Colonic mucosa (tissue), 4 donors: Measurements from ENCODE around the gene RNF214. TPM values are rescaled to one million over a fixed set of nuclear protein-coding genes. Genes with fewer than 3 reads are reported as not detected.

Experiments
- DNase-seq: peaks from one replicate; pipeline ENCODE4 v3.0.0-alpha.2; 2020
- H3K27ac ChIP-seq: fragments of 200-600 bp; one replicate; pipeline ENCODE4 v1.8.0; 2021
- H3K27me3 ChIP-seq: fragments of 200-600 bp; one replicate; pipeline ENCODE4 v1.8.0; 2021
- H3K36me3 ChIP-seq: fragments of 200-600 bp; one replicate; pipeline ENCODE4 v1.8.0; 2021
- H3K4me1 ChIP-seq: fragments of 200-600 bp; one replicate; pipeline ENCODE4 v1.8.0; 2021; ENCODE audit warnings: mild to moderate bottlenecking
- H3K4me3 ChIP-seq: fragments of 200-600 bp; one replicate; pipeline ENCODE4 v1.8.0; 2021
- H3K9ac ChIP-seq, 2 donors: one replicate each; pipeline ENCODE4 v1.7.0; 2013; ENCODE audit warnings: control low read depth in 2 of 2, low read depth in 2 of 2, low read length in 2 of 2
- H3K9me3 ChIP-seq: fragments of 200-600 bp; one replicate; pipeline ENCODE4 v1.8.0; 2021
- intact Hi-C: fragments of 100-400 bp; cut with DNase I; formaldehyde crosslinking; loops from one replicate; pipeline ENCODE4 v1.14.1; 2022
- total RNA-seq, 2 donors: library from RNA; stranded (reverse); fragmentation: NEBNext Ultra II Directional in 1 of 2; extraction: Animal tissue kit (Norgen Biotek cat#: 25700) in 1 of 2; gene quantifications; one replicate each; pipeline ENCODE4 v1.2.1, GENCODE V29; 2021
- TF ChIP-seq, protein P1 (sequence below): fragments of 200-600 bp; IDR thresholded peaks from one replicate; pipeline ENCODE4 v1.8.0; 2022; ENCODE audit warnings: antibody characterized with exemption, mild to moderate bottlenecking
- donor health status: healthy.
- donor health status: DM: no; HTN: no; CAD: no.
- donor health status: DM: no; HTN: no; CAD: no.

RNF214 gene
- total RNA-seq, 2 donors from 2014 or later, result 20.0 to 20.3 TPM

DNA sequence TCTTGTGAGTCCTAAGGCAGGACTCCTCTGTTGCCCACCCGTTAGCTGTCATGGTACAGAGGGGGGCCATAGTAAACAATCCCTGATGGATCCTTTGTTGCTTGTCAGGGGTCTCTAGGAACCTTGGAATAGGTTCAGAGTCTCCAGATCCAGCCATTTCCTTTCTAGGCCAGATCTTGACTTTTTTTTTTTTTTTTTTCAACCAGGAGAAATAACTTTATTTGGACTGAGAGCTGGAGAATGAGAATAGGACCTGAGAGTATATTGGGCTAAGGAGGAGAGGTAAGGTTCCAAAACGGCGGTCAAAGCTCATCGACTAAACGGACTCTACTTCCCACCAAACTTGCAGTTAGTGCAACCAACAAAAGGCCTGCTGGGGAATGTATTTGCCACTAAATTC is 102.9 kb downstream of the RNF214 start:
- no peak overlapping the region for H3K27ac ChIP-seq
- no peak overlapping the region for H3K9ac ChIP-seq
- no peaks in the 10 kb centered on the region for H3K9me3 ChIP-seq
- intact Hi-C loops, result no loop called here
- no peaks in the 10 kb centered on the region for H3K27me3 ChIP-seq
- no peaks in the 10 kb centered on the region for H3K4me1 ChIP-seq
- no peak for DNase-seq
- TF ChIP-seq, protein P1, sequence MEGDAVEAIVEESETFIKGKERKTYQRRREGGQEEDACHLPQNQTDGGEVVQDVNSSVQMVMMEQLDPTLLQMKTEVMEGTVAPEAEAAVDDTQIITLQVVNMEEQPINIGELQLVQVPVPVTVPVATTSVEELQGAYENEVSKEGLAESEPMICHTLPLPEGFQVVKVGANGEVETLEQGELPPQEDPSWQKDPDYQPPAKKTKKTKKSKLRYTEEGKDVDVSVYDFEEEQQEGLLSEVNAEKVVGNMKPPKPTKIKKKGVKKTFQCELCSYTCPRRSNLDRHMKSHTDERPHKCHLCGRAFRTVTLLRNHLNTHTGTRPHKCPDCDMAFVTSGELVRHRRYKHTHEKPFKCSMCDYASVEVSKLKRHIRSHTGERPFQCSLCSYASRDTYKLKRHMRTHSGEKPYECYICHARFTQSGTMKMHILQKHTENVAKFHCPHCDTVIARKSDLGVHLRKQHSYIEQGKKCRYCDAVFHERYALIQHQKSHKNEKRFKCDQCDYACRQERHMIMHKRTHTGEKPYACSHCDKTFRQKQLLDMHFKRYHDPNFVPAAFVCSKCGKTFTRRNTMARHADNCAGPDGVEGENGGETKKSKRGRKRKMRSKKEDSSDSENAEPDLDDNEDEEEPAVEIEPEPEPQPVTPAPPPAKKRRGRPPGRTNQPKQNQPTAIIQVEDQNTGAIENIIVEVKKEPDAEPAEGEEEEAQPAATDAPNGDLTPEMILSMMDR, result no peak
- H3K36me3 ChIP-seq, result no peaks in the 10 kb centered on the region
- H3K4me3 ChIP-seq, result no peak overlapping the region

Other genes starting within 250 kb of the RNF214 start
- 10 to 100 TPM; 26.7 to 28.0 TPM for gene SIK3, start 134.2 kb upstream of the RNF214 start, total RNA-seq
- gene PAFAH1B2, start 88.4 kb upstream of the RNF214 start, total RNA-seq, result 10 to 100 TPM; 76.4 to 80.5 TPM
- 10 to 100 TPM; 42.9 to 69.3 TPM for gene SIDT2, start 53.9 kb upstream of the RNF214 start, total RNA-seq
- 100 to 1,000 TPM in 1 of 2 donors, 10 to 100 TPM in 1; 86.8 to 989 TPM for gene TAGLN, start 33.3 kb upstream of the RNF214 start, total RNA-seq
- 100 to 1,000 TPM; 111 to 195 TPM for gene PCSK7, start 598 bp upstream of the RNF214 start, total RNA-seq
- gene BACE1-AS, start 58.7 kb downstream of the RNF214 start, total RNA-seq, result 1 to 10 TPM; 5.1 to 5.9 TPM
- gene BACE1, start 83.6 kb downstream of the RNF214 start, total RNA-seq, result 10 to 100 TPM; 11.1 to 11.5 TPM
- 10 to 100 TPM; 12.4 to 19.2 TPM for gene CEP164, start 95.2 kb downstream of the RNF214 start, total RNA-seq